Esophagus squamous epithelium (tissue), 5 donors: Measurements from ENCODE around the gene ZSCAN10. TPM values are rescaled to one million over a fixed set of nuclear protein-coding genes. Genes with fewer than 3 reads are reported as not detected.

Source experiments
- DNase-seq: peaks from one replicate; lab custom pipeline; 2025; lab: John Stamatoyannopoulos, UW
- H3K27ac ChIP-seq, 4 donors: fragments of 200-600 bp; sonication (generic); one replicate each; pipeline ENCODE4 v1.5.1; 2016 to 2019; ENCODE audit warnings: mild to moderate bottlenecking in 1 of 4
- H3K27me3 ChIP-seq, 4 donors: fragments of 200-600 bp; sonication (generic); 1 replicate in 3 of 4; 2 replicates in 1 of 4; pipeline versions ENCODE4 v1.5.1 to v1.6.0; 2017 to 2021; ENCODE audit warnings: antibody characterized with exemption in 1 of 4
- H3K36me3 ChIP-seq, 3 donors: fragments of 200-600 bp; sonication (generic); one replicate each; pipeline ENCODE4 v1.5.1; 2016 to 2019
- H3K4me1 ChIP-seq, 3 donors: fragments of 200-600 bp; sonication (generic); one replicate each; pipeline ENCODE4 v1.5.1; 2017 to 2019
- H3K4me3 ChIP-seq, 4 donors: fragments of 200-600 bp; sonication (generic); 1 replicate in 3 of 4; 2 replicates in 1 of 4; pipeline ENCODE4 v1.5.1; 2016 to 2019; ENCODE audit warnings: mild to moderate bottlenecking in 2 of 4, moderate library complexity in 1 of 4
- H3K9me3 ChIP-seq, 3 donors: fragments of 200-600 bp; sonication (generic); one replicate each; pipeline ENCODE4 v1.5.1; 2016 to 2019
- CTCF ChIP-seq, 6 experiments: fragments of 450-650 bp in 4 of 6; fragments of 200-600 bp in 2 of 6; sonication (generic) in 2 of 6; IDR thresholded peaks; one replicate each; pipeline ENCODE4 v1.5.1; 2016 to 2019; ENCODE audit warnings: antibody characterized with exemption in 6 of 6, mild to moderate bottlenecking in 4 of 6, moderate library complexity in 4 of 6
- POLR2A ChIP-seq, 4 donors: fragments of 450-650 bp; IDR thresholded peaks; one replicate each; pipeline ENCODE4 v1.6.1; 2017; ENCODE audit warnings: antibody characterized with exemption in 4 of 4, mild to moderate bottlenecking in 4 of 4, moderate library complexity in 3 of 4
- WGBS, 2 donors: methylation state at CpG; one replicate each; pipeline ENCODE4 v1.1.5; 2018; 5-methylcytosine and 5-hydroxymethylcytosine counted together
- intact Hi-C: fragments of 100-400 bp; cut with DNase I; formaldehyde crosslinking; loops from one replicate; pipeline ENCODE4 v1.15.0; 2022
- small RNA-seq, 4 donors: library from RNA; depleted of rRNA; stranded (forward); fragments of <200 nt; gene quantifications; one replicate each; pipeline ENCODE3, GENCODE V24; 2016
- total RNA-seq, 4 donors: library from RNA; depleted of rRNA; stranded (reverse); fragments of >200 nt; gene quantifications; one replicate each; pipeline ENCODE4 v1.1.0, GENCODE V29; 2016
- donor health status: DM: yes; HTN: yes; CAD: no.

The ZSCAN10 gene
- total RNA-seq, 4 donors from 2014 or later, result not detected

DNA sequence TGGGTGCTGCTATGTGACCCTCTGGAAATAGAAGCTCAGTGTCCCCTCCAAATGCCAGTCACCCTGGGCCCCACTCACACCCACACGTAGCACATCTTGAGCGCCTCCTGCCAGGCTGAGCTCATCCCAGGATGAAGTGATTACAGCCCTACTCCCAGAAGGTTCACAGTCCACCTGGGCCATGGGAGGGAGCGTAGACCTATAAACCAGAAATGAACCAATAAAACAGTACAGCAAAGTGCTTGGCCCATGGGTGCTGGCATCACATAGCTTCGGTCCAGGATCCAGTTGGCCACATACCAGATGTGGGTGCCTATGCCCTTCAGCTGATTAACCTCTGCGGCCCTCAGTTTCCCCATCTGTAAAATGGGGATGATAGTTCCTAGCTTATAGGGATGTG lies 60.2 kb downstream of the ZSCAN10 start:
- TF ChIP-seq CTCF (IDR thresholded peaks at IDR 0.05), result no peak
- TF ChIP-seq POLR2A (IDR thresholded peaks at IDR 0.05), result no peak
- 88% methylated on average over 5 of the region's 5 CpGs; no CpG with 5 or more reads in 1 of the 2 donors for WGBS, 2 donors
- H3K9me3 ChIP-seq, result no peaks in the 10 kb centered on the region
- peaks cover 0 to 100% (median 15%) of the 10 kb centered on the region in 4 donors for H3K27me3 ChIP-seq
- no peak for DNase-seq
- H3K4me1 ChIP-seq, result peaks cover 0 to 47% (median 6%) of the 10 kb centered on the region in 3 donors
- intact Hi-C loops, result no loop called here
- H3K36me3 ChIP-seq, result peaks cover 0 to 2% (median 0%) of the 10 kb centered on the region in 3 donors
- no peak overlapping the region for H3K4me3 ChIP-seq
- no peak overlapping the region for H3K27ac ChIP-seq

Small RNAs within 50 kb of the gene (small RNA-seq; reads per million reads assigned to genes)
- gene RNU1-22P, result 0 to 0.15 (median 0.04) reads per million in 4 donors

Other genes starting within 250 kb of the ZSCAN10 start
- gene PRSS22, start 241.1 kb downstream of the ZSCAN10 start, total RNA-seq, result 100 to 1,000 TPM in 2 of 4 donors, 10 to 100 TPM in 2; 36.6 to 149 (median 113) TPM
- gene FLYWCH2, start 216.1 kb downstream of the ZSCAN10 start, total RNA-seq, result 10 to 100 TPM; 18.9 to 47.9 (median 39.5) TPM
- 10 to 100 TPM; 25.4 to 52.1 (median 27.1) TPM for gene FLYWCH1, start 187.4 kb downstream of the ZSCAN10 start, total RNA-seq
- 1 to 10 TPM in 2 of 4 donors, under 1 TPM in 1, not detected in 1; 0.19 to 3.9 (median 2.1) TPM for gene KREMEN2, start 135.0 kb downstream of the ZSCAN10 start, total RNA-seq
- 10 to 100 TPM in 1 of 4 donors, 1 to 10 TPM in 3; 2.9 to 18.8 (median 8.0) TPM for gene PAQR4, start 129.9 kb downstream of the ZSCAN10 start, total RNA-seq
- 10 to 100 TPM in 3 of 4 donors, 1 to 10 TPM in 1; 4.2 to 33.1 (median 13.0) TPM for gene PKMYT1, start 118.8 kb downstream of the ZSCAN10 start, total RNA-seq
- gene CLDN9, start 86.4 kb downstream of the ZSCAN10 start, total RNA-seq, result not detected
- gene CLDN6, start 81.1 kb downstream of the ZSCAN10 start, total RNA-seq, result not detected
- gene TNFRSF12A, start 78.9 kb downstream of the ZSCAN10 start, total RNA-seq, result 10 to 100 TPM; 15.3 to 46.0 (median 28.6) TPM
- 10 to 100 TPM; 17.9 to 32.4 (median 18.4) TPM for gene HCFC1R1, start 75.4 kb downstream of the ZSCAN10 start, total RNA-seq
- 10 to 100 TPM; 17.4 to 27.9 (median 25.8) TPM for gene THOC6, start 75.3 kb downstream of the ZSCAN10 start, total RNA-seq
- 100 to 1,000 TPM in 2 of 4 donors, 10 to 100 TPM in 2; 54.9 to 204 (median 96.4) TPM for gene BICDL2, start 62.4 kb downstream of the ZSCAN10 start, total RNA-seq
- 1 to 10 TPM in 1 of 4 donors, under 1 TPM in 3; 0.19 to 1.4 (median 0.61) TPM for gene MMP25, start 52.7 kb downstream of the ZSCAN10 start, total RNA-seq
- 10 to 100 TPM in 3 of 4 donors, 1 to 10 TPM in 1; 4.6 to 31.7 (median 17.3) TPM for gene IL32, start 33.7 kb downstream of the ZSCAN10 start, total RNA-seq
- 10 to 100 TPM in 3 of 4 donors, 1 to 10 TPM in 1; 9.7 to 13.9 (median 11.9) TPM for gene ZNF205, start 13.3 kb upstream of the ZSCAN10 start, total RNA-seq
- gene ZNF213, start 35.7 kb upstream of the ZSCAN10 start, total RNA-seq, result 10 to 100 TPM in 1 of 4 donors, 1 to 10 TPM in 3; 3.9 to 14.3 (median 6.4) TPM
- not detected for gene OR1F1, start 88.9 kb upstream of the ZSCAN10 start, total RNA-seq
- gene ZNF200, start 135.9 kb upstream of the ZSCAN10 start, total RNA-seq, result 10 to 100 TPM in 1 of 4 donors, 1 to 10 TPM in 3; 4.3 to 10.1 (median 4.6) TPM
- gene MEFV, start 157.3 kb upstream of the ZSCAN10 start, total RNA-seq, result 1 to 10 TPM in 3 of 4 donors, under 1 TPM in 1; 0.38 to 2.8 (median 1.5) TPM
- 10 to 100 TPM; 15.7 to 40.1 (median 24.1) TPM for gene ZNF263, start 184.2 kb upstream of the ZSCAN10 start, total RNA-seq
- 1 to 10 TPM in 2 of 4 donors, under 1 TPM in 2; 0.38 to 4.0 (median 0.96) TPM for gene TIGD7, start 206.1 kb upstream of the ZSCAN10 start, total RNA-seq
- gene ZNF75A, start 206.2 kb upstream of the ZSCAN10 start, total RNA-seq, result 10 to 100 TPM; 10.6 to 24.6 (median 18.1) TPM